Heart left ventricle (tissue), 16 donors: ENCODE measurements around the gene TSC2. TPM values are rescaled to one million over a fixed set of nuclear protein-coding genes. Genes with fewer than 3 reads are reported as not detected.

Experiments
- ATAC-seq, 4 donors: fragments of 200-7000 bp; cut with Tn5 transposase; one replicate each; pipeline ENCODE4 v1.9.1; 2020 to 2022; ENCODE audit warnings: moderate library complexity in 4 of 4, mild to moderate bottlenecking in 3 of 4, moderate number of reproducible peaks in 1 of 4
- DNase-seq, 5 donors: peaks; one replicate each; pipeline ENCODE4 v3.0.0-alpha.2; 2020
- H3K27ac ChIP-seq, 12 donors: fragments of 200-600 bp; sonication (generic) in 4 of 12; one replicate each; pipeline versions ENCODE4 v1.5.0 to v1.8.0; 2016 to 2022; ENCODE audit warnings: mild to moderate bottlenecking in 2 of 12
- H3K27me3 ChIP-seq, 9 donors: fragments of 200-600 bp; sonication (generic) in 2 of 9; one replicate each; pipeline versions ENCODE4 v1.5.1 to v1.8.0; 2016 to 2022; ENCODE audit warnings: mild to moderate bottlenecking in 3 of 9
- H3K36me3 ChIP-seq, 9 donors: fragments of 200-600 bp; sonication (generic) in 2 of 9; one replicate each; pipeline versions ENCODE4 v1.5.0 to v1.8.0; 2018 to 2022; ENCODE audit warnings: mild to moderate bottlenecking in 2 of 9
- H3K4me1 ChIP-seq, 12 donors: fragments of 200-600 bp; sonication (generic) in 4 of 12; one replicate each; pipeline versions ENCODE4 v1.5.0 to v1.8.0; 2016 to 2022; ENCODE audit warnings: mild to moderate bottlenecking in 3 of 12
- H3K4me3 ChIP-seq, 12 donors: fragments of 200-600 bp; sonication (generic) in 4 of 12; one replicate each; pipeline versions ENCODE4 v1.5.0 to v1.8.0; 2017 to 2022; ENCODE audit warnings: mild to moderate bottlenecking in 9 of 12, moderate library complexity in 4 of 12
- H3K9me3 ChIP-seq, 12 donors: fragments of 200-600 bp; sonication (generic) in 4 of 12; one replicate each; pipeline versions ENCODE4 v1.5.0 to v1.8.0; 2016 to 2022; ENCODE audit warnings: mild to moderate bottlenecking in 1 of 12
- POLR2A ChIP-seq, 2 donors: fragments of 450-650 bp; IDR thresholded peaks; one replicate each; pipeline ENCODE4 v1.6.1; 2017; ENCODE audit warnings: antibody characterized with exemption in 2 of 2, mild to moderate bottlenecking in 2 of 2, moderate library complexity in 2 of 2
- WGBS, 4 donors: extraction: QIAGEN DNeasy Blood & Tissue Kit in 2 of 4; methylation state at CpG; one replicate each; pipeline versions ENCODE4 v1.1.5 to v1.1.7; 2013 to 2018; 5-methylcytosine and 5-hydroxymethylcytosine counted together
- intact Hi-C, 10 donors: fragments of 100-400 bp; cut with DNase I; formaldehyde crosslinking; loops; one replicate each; pipeline versions ENCODE4 v1.11.1 to v1.14.2; 2022
- polyA plus RNA-seq, 2 donors: library from polyadenylated mRNA; stranded (reverse); fragments of 200-250 nt; gene quantifications; one replicate each; pipeline ENCODE4 v1.2.3, GENCODE V29; 2013
- total RNA-seq, 9 donors: library from RNA; depleted of rRNA in 2 of 9; stranded (reverse); fragments of >200 nt in 2 of 9; fragmentation: NEBNext Ultra II Directional in 3 of 9; extraction: Animal tissue kit (Norgen Biotek cat#: 25700) in 3 of 9; gene quantifications; one replicate each; pipeline versions ENCODE4 v1.1.0 to v1.2.4, GENCODE V29; 2016 to 2023
- TF ChIP-seq, protein P1 (sequence below), 12 donors: fragments of 200-600 bp; sonication (generic) in 4 of 12; IDR thresholded peaks; one replicate each; pipeline versions ENCODE4 v1.5.0 to v1.8.0; 2018 to 2022; ENCODE audit warnings: antibody characterized with exemption in 12 of 12, mild to moderate bottlenecking in 5 of 12
- donor health status: ischemic (EF 13 %, LVEDD 7.1; RV severe dilation, severe dysfunction).
- donor health status: healthy with polysubstance abuse.
- donor health status: DM: no; HTN: yes; CAD: no.
- donor health status: DM: no; HTN: no; CAD: no.
- donor health status: ischemic (EF 25% LVEDD 6.9; RV normal size, moderate dysfunction).
- donor health status: ischemic (EF 25% LVEDD 5.7; RV mildly dilated, moderate dysfunction).
- donor health status: healthy.
- donor health status: DM: yes; HTN: yes; CAD: no.
- donor health status: ischemic (EF 35%, LVEDD 5.7; RV mildly dilated, moderate dysfunction).
- donor health status: nonischemic (EF 11% LVEDD 7.7; RV severe dilation, severe dysfunction).
- donor health status: DM: yes; HTN: yes; CAD: no.
- donor health status: PGD.
- donor health status: ischemic (EF 29% LVEDD 5.4; RV normal size, mild dysfunction).
- donor health status: nonischemic (EF 23%, LVEDD 6.1; RV moderate dilation, normal function).

Gene TSC2
- total and polyA plus RNA-seq, 11 donors, result 33.3 to 94.5 (median 67.7) TPM

DNA sequence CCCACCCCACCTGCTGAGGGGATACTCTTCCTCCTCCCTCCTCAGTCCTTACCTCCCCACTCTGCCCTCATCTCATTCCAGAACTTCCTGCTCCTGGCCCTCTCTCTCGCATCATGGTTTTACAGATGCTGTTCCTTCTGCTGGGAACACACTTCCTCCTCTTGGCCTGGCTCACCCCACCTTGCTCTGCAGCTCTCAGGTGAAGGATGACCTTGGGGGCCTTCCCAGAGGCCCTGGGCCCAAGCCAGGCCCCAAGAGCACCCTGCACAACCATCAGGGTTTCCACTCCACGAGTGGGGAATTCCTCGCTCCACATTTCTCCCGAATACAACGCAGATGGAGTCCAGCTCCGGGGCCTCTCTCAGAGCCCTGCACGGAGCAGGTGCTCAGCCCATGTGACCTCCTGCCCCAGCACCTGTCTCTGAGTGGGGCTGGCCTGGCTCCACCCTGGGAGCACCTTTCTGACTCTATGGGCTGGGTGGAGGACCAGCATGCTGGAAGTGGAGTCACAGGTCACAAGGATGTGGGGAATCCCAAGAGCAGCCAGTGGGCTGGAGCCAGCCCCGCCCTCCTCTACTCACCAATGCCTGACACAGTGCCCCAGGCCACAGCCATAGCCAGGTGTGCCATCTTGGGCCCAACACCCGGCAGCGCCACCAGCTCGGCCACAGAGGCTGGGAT, 4.7 kb upstream of the TSC2 start:
- TF ChIP-seq POLR2A (IDR thresholded peaks at IDR 0.05), result no peak
- TF ChIP-seq, protein P1, sequence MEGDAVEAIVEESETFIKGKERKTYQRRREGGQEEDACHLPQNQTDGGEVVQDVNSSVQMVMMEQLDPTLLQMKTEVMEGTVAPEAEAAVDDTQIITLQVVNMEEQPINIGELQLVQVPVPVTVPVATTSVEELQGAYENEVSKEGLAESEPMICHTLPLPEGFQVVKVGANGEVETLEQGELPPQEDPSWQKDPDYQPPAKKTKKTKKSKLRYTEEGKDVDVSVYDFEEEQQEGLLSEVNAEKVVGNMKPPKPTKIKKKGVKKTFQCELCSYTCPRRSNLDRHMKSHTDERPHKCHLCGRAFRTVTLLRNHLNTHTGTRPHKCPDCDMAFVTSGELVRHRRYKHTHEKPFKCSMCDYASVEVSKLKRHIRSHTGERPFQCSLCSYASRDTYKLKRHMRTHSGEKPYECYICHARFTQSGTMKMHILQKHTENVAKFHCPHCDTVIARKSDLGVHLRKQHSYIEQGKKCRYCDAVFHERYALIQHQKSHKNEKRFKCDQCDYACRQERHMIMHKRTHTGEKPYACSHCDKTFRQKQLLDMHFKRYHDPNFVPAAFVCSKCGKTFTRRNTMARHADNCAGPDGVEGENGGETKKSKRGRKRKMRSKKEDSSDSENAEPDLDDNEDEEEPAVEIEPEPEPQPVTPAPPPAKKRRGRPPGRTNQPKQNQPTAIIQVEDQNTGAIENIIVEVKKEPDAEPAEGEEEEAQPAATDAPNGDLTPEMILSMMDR (IDR thresholded peaks at IDR 0.05), result no peak
- DNase-seq, result no peak
- Histone ChIP-seq H3K9me3 (no peaks in the 10 kb centered on the region), H3K27me3 (no peaks in the 10 kb centered on the region), H3K4me1 (peaks cover 14 to 94% (median 78%) of the 10 kb centered on the region in 12 donors), H3K4me3 (peak overlapping the region in 4 of 12 donors; percentile 1 to 24 (median 12)), H3K36me3 (peaks cover 0 to 14% (median 4%) of the 10 kb centered on the region in 9 donors), H3K27ac (peak overlapping the region in 11 of 12 donors; percentile 37 to 92 (median 72))
- ATAC-seq, result no peak
- WGBS, 4 donors, result 67 to 78% (median 73%) methylated on average over 7 to 11 of the region's 11 CpGs
- intact Hi-C loops, result no loop called here

DNA sequence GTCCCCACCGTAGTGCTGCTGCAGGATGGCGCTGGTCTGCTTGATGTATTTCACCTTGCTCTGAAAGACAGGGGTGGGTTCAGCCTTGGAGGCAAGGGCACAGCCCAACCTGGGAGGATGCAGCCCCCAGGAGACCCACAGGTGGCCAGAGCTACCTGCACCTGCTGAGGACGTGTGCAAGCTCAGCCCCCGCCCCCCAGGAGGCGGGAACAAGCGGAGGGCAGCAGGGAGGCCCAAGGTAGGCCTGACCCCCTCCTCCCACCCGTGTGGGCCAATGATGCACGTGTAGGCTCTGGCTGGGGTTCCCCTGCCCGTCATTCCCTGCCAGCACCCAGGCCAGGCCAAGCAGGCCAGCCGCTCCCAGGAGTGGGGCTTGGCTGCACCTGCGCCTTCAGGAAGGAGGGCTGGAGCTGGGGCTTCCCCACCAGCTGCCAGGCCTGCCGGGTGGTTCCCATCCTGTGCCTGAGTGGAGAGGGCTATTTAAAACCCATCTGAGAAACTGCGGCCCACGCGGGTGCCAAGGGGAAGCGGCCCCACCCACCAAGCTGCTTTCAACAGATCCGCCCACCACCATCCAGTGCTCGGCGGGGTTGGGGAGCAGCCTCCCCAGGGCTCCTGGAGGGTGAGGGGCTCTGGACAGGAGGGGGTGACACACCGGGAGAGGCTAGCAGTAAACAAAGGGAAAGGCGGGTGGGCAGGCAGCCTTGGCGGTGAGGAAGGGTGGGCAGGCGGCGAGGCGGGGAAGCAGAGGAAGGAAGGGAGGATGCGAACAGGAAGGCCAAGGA, 3.9 kb upstream of the TSC2 start:
- DNase-seq (peak in 3 of 5 donors; percentile 78 to 82 (median 81)), ATAC-seq (peak in 2 of 4 donors; percentile 2 to 10)
- Histone ChIP-seq H3K4me3 (peak overlapping the region in 7 of 12 donors; percentile 1 to 24 (median 12)), H3K9me3 (no peaks in the 10 kb centered on the region), H3K27me3 (no peaks in the 10 kb centered on the region), H3K27ac (peak overlapping the region in 11 of 12 donors; percentile 42 to 92 (median 71)), H3K36me3 (peaks cover 0 to 9% (median 2%) of the 10 kb centered on the region in 9 donors), H3K4me1 (peaks cover 18 to 94% (median 78%) of the 10 kb centered on the region in 12 donors)
- TF ChIP-seq POLR2A (IDR thresholded peaks at IDR 0.05), result no peak
- TF ChIP-seq, protein P1 (IDR thresholded peaks at IDR 0.05), result no peak
- 43 to 60% (median 49%) methylated on average over 17 to 26 of the region's 26 CpGs for WGBS, 4 donors
- intact Hi-C loops, result no loop called here

GRCh38 chr16:2044541-2044940, 3.2 kb upstream of the TSC2 start:
- H3K36me3 ChIP-seq, result peaks cover 0 to 5% (median 0%) of the 10 kb centered on the region in 9 donors
- TF ChIP-seq, protein P1 (IDR thresholded peaks at IDR 0.05), result no peak
- no peak for TF ChIP-seq POLR2A (IDR thresholded peaks at IDR 0.05)
- peaks cover 18 to 91% (median 75%) of the 10 kb centered on the region in 12 donors for H3K4me1 ChIP-seq
- H3K27me3 ChIP-seq, result no peaks in the 10 kb centered on the region
- H3K27ac ChIP-seq, result peak overlapping the region; percentile 20 to 92 (median 68)
- ATAC-seq (no peak), DNase-seq (no peak)
- intact Hi-C loops, result no loop called here
- peak overlapping the region in 2 of 12 donors; percentile 13 to 24 for H3K4me3 ChIP-seq
- H3K9me3 ChIP-seq, result no peaks in the 10 kb centered on the region
- WGBS, 4 donors, result 70 to 78% (median 78%) methylated on average over 14 to 22 of the region's 22 CpGs
